ENCODE results near the gene NDRG2.

GRCh38 chr14:21068521-21069387 lies 43.9 kb upstream of the NDRG2 start:
- TF ChIP-seq CTCF (IDR thresholded peaks at IDR 0.05), result peak; percentile 30 to 85 (median 74)
- no peak for TF ChIP-seq POLR2A (IDR thresholded peaks at IDR 0.05)

All from thyroid gland (tissue), 4 donors.